Erythroblast (primary cell): ENCODE measurements around the gene PPP1R36.

Experiments used
- GATA1 ChIP-seq: IDR thresholded peaks from 2 replicates; pipeline ENCODE4 v1.6.1; 2011; ENCODE audit warnings: low read depth, mild to moderate bottlenecking, control low read depth, low read length, moderate library complexity
- POLR2A ChIP-seq: IDR thresholded peaks from 2 replicates; pipeline ENCODE4 v1.6.1; 2011; ENCODE audit warnings: mild to moderate bottlenecking, low read length

- no peak for TF ChIP-seq POLR2A
- no peak for TF ChIP-seq GATA1
Observed at GRCh38 chr14:64549791-64550620, at the start of gene PPP1R36.
